Ureter (tissue), 1 donor: ENCODE data around the gene OLIG2. TPM values are rescaled to one million over a fixed set of nuclear protein-coding genes. Genes with fewer than 3 reads are reported as not detected.

Experiments used
- DNase-seq: peaks from one replicate; pipeline ENCODE4 v3.0.0-alpha.2; 2020; ENCODE audit warnings: low spot score
- total RNA-seq: library from RNA; stranded (reverse); gene quantifications from one replicate; pipeline ENCODE4 v1.2.4, GENCODE V29; 2023
- donor health status: DM: yes; HTN: yes; CAD: no.

OLIG2 gene
- total RNA-seq, result not detected

DNA sequence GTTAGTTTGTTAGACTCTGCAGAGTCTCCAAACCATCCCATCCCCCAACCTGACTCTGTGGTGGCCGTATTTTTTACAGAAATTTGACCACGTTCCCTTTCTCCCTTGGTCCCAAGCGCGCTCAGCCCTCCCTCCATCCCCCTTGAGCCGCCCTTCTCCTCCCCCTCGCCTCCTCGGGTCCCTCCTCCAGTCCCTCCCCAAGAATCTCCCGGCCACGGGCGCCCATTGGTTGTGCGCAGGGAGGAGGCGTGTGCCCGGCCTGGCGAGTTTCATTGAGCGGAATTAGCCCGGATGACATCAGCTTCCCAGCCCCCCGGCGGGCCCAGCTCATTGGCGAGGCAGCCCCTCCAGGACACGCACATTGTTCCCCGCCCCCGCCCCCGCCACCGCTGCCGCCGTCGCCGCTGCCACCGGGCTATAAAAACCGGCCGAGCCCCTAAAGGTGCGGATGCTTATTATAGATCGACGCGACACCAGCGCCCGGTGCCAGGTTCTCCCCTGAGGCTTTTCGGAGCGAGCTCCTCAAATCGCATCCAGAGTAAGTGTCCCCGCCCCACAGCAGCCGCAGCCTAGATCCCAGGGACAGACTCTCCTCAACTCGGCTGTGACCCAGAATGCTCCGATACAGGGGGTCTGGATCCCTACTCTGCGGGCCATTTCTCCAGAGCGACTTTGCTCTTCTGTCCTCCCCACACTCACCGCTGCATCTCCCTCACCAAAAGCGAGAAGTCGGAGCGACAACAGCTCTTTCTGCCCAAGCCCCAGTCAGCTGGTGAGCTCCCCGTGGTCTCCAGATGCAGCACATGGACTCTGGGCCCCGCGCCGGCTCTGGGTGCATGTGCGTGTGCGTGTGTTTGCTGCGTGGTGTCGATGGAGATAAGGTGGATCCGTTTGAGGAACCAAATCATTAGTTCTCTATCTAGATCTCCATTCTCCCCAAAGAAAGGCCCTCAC, at the start of gene OLIG2:
Gene OLIG2, plus strand, starts transcription at position 447 of the 954 bp plus-strand sequence. CDS start 928 bp downstream, outside the sequence.
- DNase-seq, result no peak

DNA sequence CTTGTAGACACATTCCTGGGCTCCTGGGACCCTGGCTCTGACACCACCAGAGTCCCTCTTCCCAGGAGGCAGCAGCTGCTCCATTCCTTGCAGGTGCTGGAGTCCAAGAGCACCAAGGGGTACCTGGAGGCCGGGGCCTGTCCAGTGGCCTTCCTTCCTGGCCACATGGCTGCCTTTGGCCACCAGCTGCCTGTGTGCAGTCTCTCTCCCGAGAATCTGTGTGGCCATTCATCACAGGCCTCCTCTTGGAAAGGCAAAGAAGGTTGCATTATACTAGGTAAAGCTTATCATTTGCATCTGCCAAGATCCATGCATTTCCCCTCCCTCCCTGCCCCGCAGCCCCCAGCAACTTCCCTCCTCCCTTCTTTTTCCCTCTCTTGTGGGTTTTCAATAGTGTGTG, 48.9 kb upstream of the OLIG2 start:
- no peak for DNase-seq

DNA sequence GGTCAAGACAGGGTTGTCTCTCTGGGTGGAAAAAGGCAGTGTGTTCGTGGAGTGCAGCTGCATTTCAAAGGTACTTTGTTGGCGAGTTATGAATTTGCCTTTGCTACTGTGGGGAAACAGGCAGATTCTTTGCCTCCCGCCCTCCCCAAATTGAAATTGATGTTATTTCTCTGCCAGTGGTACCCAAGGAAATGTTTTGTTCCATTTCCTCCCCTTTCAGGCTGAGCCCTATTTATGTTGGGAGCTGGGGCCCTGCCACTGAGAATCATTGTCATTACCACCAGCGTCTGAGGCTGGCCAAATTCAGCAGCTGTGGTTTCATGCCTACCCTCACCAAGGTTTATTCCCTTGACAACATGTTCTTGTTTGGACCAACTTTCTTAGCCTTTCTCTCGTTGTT, 48.5 kb upstream of the OLIG2 start:
- no peak for DNase-seq

GRCh38 chr21:32978331-32979270, 47.1 kb upstream of the OLIG2 start:
- DNase-seq, result no peak

GRCh38 chr21:32979598-32980268, 46.0 kb upstream of the OLIG2 start:
- DNase-seq, result no peak

- no peak for DNase-seq
Measured at GRCh38 chr21:32981096-32981495, 44.6 kb upstream of the OLIG2 start.

DNA sequence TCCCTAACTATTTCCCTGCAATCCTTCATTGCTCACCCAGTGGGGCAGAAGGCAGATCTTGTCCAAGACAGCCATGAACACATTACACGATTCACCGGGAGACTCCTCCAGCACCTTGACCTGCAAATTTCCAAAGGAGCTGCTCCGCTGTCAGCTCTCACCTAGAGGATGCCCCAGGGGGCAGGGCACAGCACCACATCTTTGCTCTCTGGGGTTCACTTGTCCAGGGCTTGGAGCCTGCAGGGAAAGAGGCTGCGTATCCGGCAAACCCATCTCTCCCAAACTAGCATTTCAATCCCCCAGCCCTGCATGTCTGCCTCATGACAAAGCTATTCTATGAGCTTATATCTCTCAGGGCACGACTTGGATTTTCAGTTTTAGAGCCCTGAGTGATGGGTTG, 35.1 kb upstream of the OLIG2 start:
- no peak for DNase-seq

- no peak for DNase-seq
Measured at GRCh38 chr21:32991361-32991760, 34.4 kb upstream of the OLIG2 start.

DNA sequence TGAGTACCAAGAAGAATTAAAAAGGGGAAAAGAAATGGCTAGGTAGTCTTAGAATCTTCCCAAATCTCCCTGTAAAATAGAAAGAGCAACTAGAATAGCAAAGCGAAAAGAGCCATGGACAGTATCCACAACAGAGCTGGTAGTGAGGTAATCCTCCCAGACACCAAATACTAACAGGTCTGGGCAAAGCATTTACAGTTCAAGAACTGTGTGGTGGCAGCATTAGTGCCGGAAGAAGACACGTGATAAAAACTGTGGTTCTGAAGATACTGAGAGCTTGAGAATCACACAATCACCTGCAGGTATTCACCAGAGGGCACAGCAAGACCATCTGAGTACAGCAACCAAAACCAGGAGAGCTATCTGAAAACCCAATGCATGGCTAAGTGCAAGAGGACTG, 31.8 kb upstream of the OLIG2 start:
- no peak for DNase-seq

GRCh38 chr21:32994305-32994704, 31.4 kb upstream of the OLIG2 start:
- no peak for DNase-seq

GRCh38 chr21:33007747-33008146, 18.0 kb upstream of the OLIG2 start:
- DNase-seq, result no peak

- peak; percentile 4 for DNase-seq
Measured at GRCh38 chr21:33008333-33009051, 17.2 kb upstream of the OLIG2 start.

- no peak for DNase-seq
Measured at GRCh38 chr21:33010931-33011330, 14.8 kb upstream of the OLIG2 start.

GRCh38 chr21:33011462-33011861, 14.3 kb upstream of the OLIG2 start:
- peak; percentile 35 for DNase-seq

DNA sequence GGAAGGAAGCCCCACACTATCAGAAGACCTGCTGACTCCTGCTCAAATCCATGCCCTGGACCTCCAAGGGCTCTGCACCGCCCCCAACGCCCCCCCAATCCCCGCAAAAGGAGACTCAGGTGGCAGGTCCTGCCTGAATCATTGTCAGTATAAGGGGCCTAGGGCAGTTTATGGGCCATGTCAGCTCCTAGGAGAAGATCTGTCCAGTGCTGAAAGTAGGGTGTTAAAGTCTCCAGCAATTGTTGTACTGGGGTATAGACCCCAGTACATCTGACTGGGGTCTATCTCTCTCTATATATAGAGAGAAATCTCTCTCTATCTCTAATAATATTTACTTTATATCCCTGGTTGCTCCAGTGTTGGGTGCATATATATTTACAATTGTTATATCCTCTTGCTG, 12.1 kb upstream of the OLIG2 start:
- DNase-seq, result no peak

DNA sequence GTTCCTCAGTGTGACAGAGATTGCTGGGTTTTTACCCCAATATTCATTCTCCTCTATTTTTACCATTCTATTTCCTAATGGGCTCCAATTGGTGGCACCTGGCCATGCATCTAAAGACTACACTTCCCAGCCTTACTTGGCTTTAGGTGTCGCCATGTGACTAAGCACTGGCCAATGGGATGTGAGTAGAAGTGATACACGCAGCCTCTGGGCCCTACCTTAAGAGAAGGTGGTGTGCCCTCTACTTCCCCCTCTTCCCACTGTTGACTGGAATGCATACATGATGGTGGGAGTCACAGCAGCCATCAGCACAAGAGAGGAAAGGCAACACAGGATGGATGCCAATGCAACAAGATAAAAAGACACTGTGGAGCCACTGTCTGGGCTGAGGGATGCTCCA, 11.4 kb upstream of the OLIG2 start:
- no peak for DNase-seq

- DNase-seq, result no peak
Measured at GRCh38 chr21:33015096-33015495, 10.6 kb upstream of the OLIG2 start.

- no peak for DNase-seq
Measured at GRCh38 chr21:33015756-33016155, 10.0 kb upstream of the OLIG2 start.

DNA sequence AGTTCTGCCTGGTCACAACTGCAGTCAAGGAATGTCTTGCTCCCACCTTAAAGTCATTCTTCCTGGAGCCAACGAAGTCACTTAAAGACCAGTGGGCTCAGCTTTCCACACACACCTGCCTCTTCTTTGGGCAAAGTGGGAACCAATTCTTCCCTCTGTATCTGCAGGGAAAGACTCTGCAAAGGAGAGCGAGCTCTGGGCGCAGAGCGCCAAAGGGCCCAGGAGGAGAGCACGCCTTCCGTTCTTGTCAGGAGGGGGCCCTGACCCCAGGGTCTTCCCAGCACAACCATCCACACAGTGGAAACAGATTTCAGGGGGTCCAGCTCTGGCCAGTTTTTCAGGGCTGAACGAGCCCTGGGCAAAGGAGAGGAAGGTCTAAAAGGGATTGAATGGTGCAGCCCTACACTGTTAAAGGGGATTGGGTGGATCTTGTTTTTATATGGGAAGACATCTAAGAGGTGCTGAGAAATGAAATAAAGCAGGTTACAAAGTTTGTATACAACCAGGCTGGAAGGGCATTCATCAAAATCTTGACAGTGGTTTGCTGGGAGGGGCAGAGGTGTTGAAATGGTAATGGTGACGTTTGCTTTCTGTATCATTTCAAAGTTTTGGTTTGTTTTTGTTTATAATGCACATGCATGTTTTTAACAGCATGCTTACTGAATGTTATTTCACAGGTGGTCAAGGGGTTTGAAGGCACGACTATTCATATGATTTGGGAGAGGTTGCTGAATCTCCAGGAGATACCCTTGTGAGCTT, 6.8 kb upstream of the OLIG2 start:
- DNase-seq, result no peak

- no peak for DNase-seq
Measured at GRCh38 chr21:33019516-33019884, 6.2 kb upstream of the OLIG2 start.
